GM23338 (cell line): ENCODE results near the gene CDC42BPB. TPM values are rescaled to one million over a fixed set of nuclear protein-coding genes. Genes with fewer than 3 reads are reported as not detected.

Experiments used
- ATAC-seq: fragments of 200-7000 bp; cut with Tn5 transposase; 3 replicates; pipeline ENCODE4 v1.9.1; 2020
- DNase-seq: peaks from one replicate; pipeline ENCODE4 v3.0.0-alpha.2; 2015; ENCODE audit warnings: low spot score
- H2AFZ ChIP-seq: fragments of 200-600 bp; sonication (generic); 2 replicates; pipeline ENCODE4 v1.8.0; 2016; ENCODE audit warnings: antibody characterized with exemption, mild to moderate bottlenecking, moderate library complexity
- H3F3A ChIP-seq: fragments of 200-600 bp; sonication (generic); replicated peaks from 2 replicates; pipeline ENCODE4 v1.8.0; 2017; ENCODE audit warnings: antibody characterized with exemption, mixed run types, low read depth
- H3K27ac ChIP-seq: fragments of 200-600 bp; sonication (generic); 2 replicates; pipeline ENCODE4 v1.6.1; 2016; ENCODE audit warnings: low read depth
- H3K27me3 ChIP-seq: fragments of 200-600 bp; sonication (generic); 2 replicates; pipeline ENCODE4 v1.8.0; 2016; ENCODE audit warnings: mild to moderate bottlenecking, mixed run types, moderate library complexity; ENCODE audit not compliant: insufficient read depth
- H3K36me3 ChIP-seq: fragments of 200-600 bp; sonication (generic); 2 replicates; pipeline ENCODE4 v1.8.0; 2016; ENCODE audit warnings: mild to moderate bottlenecking; ENCODE audit not compliant: insufficient read depth
- H3K4me1 ChIP-seq: fragments of 200-600 bp; sonication (generic); 2 replicates; pipeline ENCODE4 v1.8.0; 2016; ENCODE audit warnings: mild to moderate bottlenecking, moderate library complexity; ENCODE audit not compliant: insufficient read depth
- H3K4me2 ChIP-seq: fragments of 200-600 bp; sonication (generic); 2 replicates; pipeline ENCODE4 v1.7.1; 2017; ENCODE audit warnings: mixed run types
- H3K4me3 ChIP-seq: fragments of 200-600 bp; sonication (generic); 2 replicates; pipeline ENCODE4 v1.6.1; 2016; ENCODE audit warnings: mixed run types
- H3K79me2 ChIP-seq: fragments of 200-600 bp; sonication (generic); replicated peaks from 2 replicates; pipeline ENCODE4 v1.8.0; 2017; ENCODE audit warnings: mild to moderate bottlenecking; ENCODE audit not compliant: insufficient read depth
- H3K9me2 ChIP-seq: fragments of 200-600 bp; sonication (generic); 2 replicates; pipeline ENCODE4 v1.8.0; 2017; ENCODE audit not compliant: insufficient read depth
- H4K20me1 ChIP-seq: fragments of 200-600 bp; sonication (generic); replicated peaks from 2 replicates; pipeline ENCODE4 v1.8.0; 2017; ENCODE audit warnings: mild to moderate bottlenecking; ENCODE audit not compliant: insufficient read depth
- H3K27ac Mint-ChIP-seq: 2 replicates; pipeline ENCODE4 v1.8.0; 2020; ENCODE audit warnings: inconsistent platforms, mild to moderate bottlenecking, moderate library complexity, mixed read lengths
- H3K27me3 Mint-ChIP-seq: 3 replicates; pipeline ENCODE4 v1.8.0; 2022; ENCODE audit warnings: low read depth, mild to moderate bottlenecking, moderate library complexity, mixed read lengths, inconsistent platforms; ENCODE audit not compliant: insufficient read depth, poor library complexity
- H3K36me3 Mint-ChIP-seq: 3 replicates; pipeline ENCODE4 v1.8.0; 2021; ENCODE audit warnings: low read depth, mild to moderate bottlenecking, inconsistent platforms, moderate library complexity, mixed read lengths
- H3K4me1 Mint-ChIP-seq: 3 replicates; pipeline ENCODE4 v1.8.0; 2020; ENCODE audit warnings: mild to moderate bottlenecking, inconsistent platforms, mixed read lengths
- H3K4me3 Mint-ChIP-seq: 3 replicates; pipeline ENCODE4 v1.8.0; 2021; ENCODE audit warnings: moderate library complexity, mild to moderate bottlenecking, inconsistent platforms, mixed read lengths
- H3K9me3 Mint-ChIP-seq: 3 replicates; pipeline ENCODE4 v1.8.0; 2020; ENCODE audit warnings: moderate library complexity, mild to moderate bottlenecking, inconsistent platforms, mixed read lengths
- CREB1 ChIP-seq: fragments of 250-450 bp; sonication (Bioruptor Pico); IDR thresholded peaks from 2 replicates; pipeline ENCODE4 v1.5.0; 2020; ENCODE audit warnings: low read depth, mild to moderate bottlenecking, moderate library complexity
- ETS1 ChIP-seq: IDR thresholded peaks from 2 replicates; pipeline ENCODE4 v1.6.1; 2016; ENCODE audit warnings: antibody characterized with exemption
- EZH2 ChIP-seq: fragments of 200-600 bp; sonication (generic); IDR thresholded peaks from one replicate; pipeline ENCODE4 v1.8.0; 2017; ENCODE audit warnings: antibody characterized with exemption, mild to moderate bottlenecking, low read depth; ENCODE audit not compliant: unreplicated experiment
- EZH2phosphoT487 ChIP-seq: fragments of 200-600 bp; sonication (generic); IDR thresholded peaks from one replicate; pipeline ENCODE4 v1.8.1; 2018; ENCODE audit warnings: antibody characterized with exemption; ENCODE audit not compliant: unreplicated experiment
- JUNB ChIP-seq: IDR thresholded peaks from one replicate; pipeline ENCODE4 v1.6.1; 2016; ENCODE audit warnings: antibody characterized with exemption; ENCODE audit not compliant: unreplicated experiment
- NANOG ChIP-seq: IDR thresholded peaks from 2 replicates; pipeline ENCODE4 v1.6.1; 2016; ENCODE audit warnings: antibody characterized with exemption, borderline replicate concordance
- POLR2AphosphoS5 ChIP-seq: IDR thresholded peaks from 2 replicates; pipeline ENCODE4 v1.6.1; 2016; ENCODE audit warnings: antibody characterized with exemption, low read depth
- STAT1 ChIP-seq: IDR thresholded peaks from one replicate; pipeline ENCODE4 v1.6.1; 2016; ENCODE audit warnings: antibody characterized with exemption; ENCODE audit not compliant: unreplicated experiment
- ZNF114 ChIP-seq: fragments of 250-450 bp; sonication (Bioruptor Pico); IDR thresholded peaks from 2 replicates; pipeline ENCODE4 v1.5.0; 2020; ENCODE audit warnings: mild to moderate bottlenecking, moderate library complexity
- ZNF331 ChIP-seq: fragments of 250-450 bp; sonication (Bioruptor Pico); IDR thresholded peaks from 2 replicates; pipeline ENCODE4 v1.5.0; 2020; ENCODE audit warnings: low read depth, mild to moderate bottlenecking, moderate library complexity
- ZNF462 ChIP-seq: fragments of 250-450 bp; sonication (Bioruptor Pico); IDR thresholded peaks from 2 replicates; pipeline ENCODE4 v1.5.0; 2020; ENCODE audit warnings: mild to moderate bottlenecking, moderate library complexity
- polyA plus RNA-seq: library from polyadenylated mRNA; unstranded; fragments of >200 nt; fragmentation: Nextera tagmentation; extraction: Ambion mirVana; gene quantifications from 2 replicates; pipeline ENCODE4 v1.2.1, GENCODE V29; 2016
- total RNA-seq: library from RNA; depleted of rRNA; stranded (reverse); fragments of >200 nt; shearing (Covaris generic); gene quantifications from 2 replicates; pipeline ENCODE4 v1.2.3, GENCODE V29; 2014

The CDC42BPB gene
- total and polyA plus RNA-seq, 2 experiments from 2014 or later: 12.3 to 127 TPM

GRCh38 chr14:102945346-102946130 is 111.8 kb downstream of the CDC42BPB start:
- Mint-ChIP-seq H3K27ac (no peak overlapping the region), H3K27me3 (peaks cover 2% of the 10 kb centered on the region), H3K36me3 (peaks cover 62% of the 10 kb centered on the region), H3K9me3 (no peaks in the 10 kb centered on the region), H3K4me3 (no peak overlapping the region), H3K4me1 (no peaks in the 10 kb centered on the region)
- H3F3A ChIP-seq: no peaks in the 10 kb centered on the region
- no peaks in the 10 kb centered on the region for H3K9me2 ChIP-seq
- peaks cover 5% of the 10 kb centered on the region; the same call in 1 of the 2 replicates for H4K20me1 ChIP-seq
- ATAC-seq: no peak
- no peaks in the 10 kb centered on the region for H3K27me3 ChIP-seq
- no peak for DNase-seq
- H2AFZ ChIP-seq: no peak overlapping the region
- H3K79me2 ChIP-seq: no peaks in the 10 kb centered on the region
- H3K4me2 ChIP-seq: no peak overlapping the region
- TF ChIP-seq ZNF462: no peak
- no peak for TF ChIP-seq NANOG
- no peak for TF ChIP-seq CREB1 (CRISPR knock-in tag)
- TF ChIP-seq ETS1: no peak
- TF ChIP-seq POLR2AphosphoS5: no peak
- TF ChIP-seq EZH2phosphoT487: no peak
- TF ChIP-seq ZNF331: no peak
- no peak for TF ChIP-seq STAT1
- TF ChIP-seq EZH2: no peak
- TF ChIP-seq JUNB: no peak
- no peak for TF ChIP-seq ZNF114 (CRISPR knock-in tag)
- no peak overlapping the region for H3K4me3 ChIP-seq
- H3K4me1 ChIP-seq: no peaks in the 10 kb centered on the region
- no peak overlapping the region for H3K27ac ChIP-seq
- peaks cover 17% of the 10 kb centered on the region; the same call in 1 of the 2 replicates for H3K36me3 ChIP-seq
